Heart left ventricle (tissue), 16 donors: ENCODE data around the gene HRH3. TPM values are rescaled to one million over a fixed set of nuclear protein-coding genes. Genes with fewer than 3 reads are reported as not detected.

Source experiments
- ATAC-seq, 4 donors: fragments of 200-7000 bp; cut with Tn5 transposase; one replicate each; pipeline ENCODE4 v1.9.1; 2020 to 2022; ENCODE audit warnings: moderate library complexity in 4 of 4, mild to moderate bottlenecking in 3 of 4, moderate number of reproducible peaks in 1 of 4
- DNase-seq, 5 donors: peaks; one replicate each; pipeline ENCODE4 v3.0.0-alpha.2; 2020
- H3K27ac ChIP-seq, 12 donors: fragments of 200-600 bp; sonication (generic) in 4 of 12; one replicate each; pipeline versions ENCODE4 v1.5.0 to v1.8.0; 2016 to 2022; ENCODE audit warnings: mild to moderate bottlenecking in 2 of 12
- H3K27me3 ChIP-seq, 9 donors: fragments of 200-600 bp; sonication (generic) in 2 of 9; one replicate each; pipeline versions ENCODE4 v1.5.1 to v1.8.0; 2016 to 2022; ENCODE audit warnings: mild to moderate bottlenecking in 3 of 9
- H3K36me3 ChIP-seq, 9 donors: fragments of 200-600 bp; sonication (generic) in 2 of 9; one replicate each; pipeline versions ENCODE4 v1.5.0 to v1.8.0; 2018 to 2022; ENCODE audit warnings: mild to moderate bottlenecking in 2 of 9
- H3K4me1 ChIP-seq, 12 donors: fragments of 200-600 bp; sonication (generic) in 4 of 12; one replicate each; pipeline versions ENCODE4 v1.5.0 to v1.8.0; 2016 to 2022; ENCODE audit warnings: mild to moderate bottlenecking in 3 of 12
- H3K4me3 ChIP-seq, 12 donors: fragments of 200-600 bp; sonication (generic) in 4 of 12; one replicate each; pipeline versions ENCODE4 v1.5.0 to v1.8.0; 2017 to 2022; ENCODE audit warnings: mild to moderate bottlenecking in 9 of 12, moderate library complexity in 4 of 12
- H3K9me3 ChIP-seq, 12 donors: fragments of 200-600 bp; sonication (generic) in 4 of 12; one replicate each; pipeline versions ENCODE4 v1.5.0 to v1.8.0; 2016 to 2022; ENCODE audit warnings: mild to moderate bottlenecking in 1 of 12
- POLR2A ChIP-seq, 2 donors: fragments of 450-650 bp; IDR thresholded peaks; one replicate each; pipeline ENCODE4 v1.6.1; 2017; ENCODE audit warnings: antibody characterized with exemption in 2 of 2, mild to moderate bottlenecking in 2 of 2, moderate library complexity in 2 of 2
- WGBS, 4 donors: extraction: QIAGEN DNeasy Blood & Tissue Kit in 2 of 4; methylation state at CpG; one replicate each; pipeline versions ENCODE4 v1.1.5 to v1.1.7; 2013 to 2018; 5-methylcytosine and 5-hydroxymethylcytosine counted together
- intact Hi-C, 10 donors: fragments of 100-400 bp; cut with DNase I; formaldehyde crosslinking; loops; one replicate each; pipeline versions ENCODE4 v1.11.1 to v1.14.2; 2022
- polyA plus RNA-seq, 2 donors: library from polyadenylated mRNA; stranded (reverse); fragments of 200-250 nt; gene quantifications; one replicate each; pipeline ENCODE4 v1.2.3, GENCODE V29; 2013
- total RNA-seq, 9 donors: library from RNA; depleted of rRNA in 2 of 9; stranded (reverse); fragments of >200 nt in 2 of 9; fragmentation: NEBNext Ultra II Directional in 3 of 9; extraction: Animal tissue kit (Norgen Biotek cat#: 25700) in 3 of 9; gene quantifications; one replicate each; pipeline versions ENCODE4 v1.1.0 to v1.2.4, GENCODE V29; 2016 to 2023
- TF ChIP-seq, protein P1 (sequence below), 12 donors: fragments of 200-600 bp; sonication (generic) in 4 of 12; IDR thresholded peaks; one replicate each; pipeline versions ENCODE4 v1.5.0 to v1.8.0; 2018 to 2022; ENCODE audit warnings: antibody characterized with exemption in 12 of 12, mild to moderate bottlenecking in 5 of 12
- donor health status: ischemic (EF 13 %, LVEDD 7.1; RV severe dilation, severe dysfunction).
- donor health status: healthy with polysubstance abuse.
- donor health status: DM: no; HTN: yes; CAD: no.
- donor health status: DM: no; HTN: no; CAD: no.
- donor health status: ischemic (EF 25% LVEDD 6.9; RV normal size, moderate dysfunction).
- donor health status: ischemic (EF 25% LVEDD 5.7; RV mildly dilated, moderate dysfunction).
- donor health status: healthy.
- donor health status: DM: yes; HTN: yes; CAD: no.
- donor health status: ischemic (EF 35%, LVEDD 5.7; RV mildly dilated, moderate dysfunction).
- donor health status: nonischemic (EF 11% LVEDD 7.7; RV severe dilation, severe dysfunction).
- donor health status: DM: yes; HTN: yes; CAD: no.
- donor health status: PGD.
- donor health status: ischemic (EF 29% LVEDD 5.4; RV normal size, mild dysfunction).
- donor health status: nonischemic (EF 23%, LVEDD 6.1; RV moderate dilation, normal function).

HRH3 gene
- total and polyA plus RNA-seq, 11 donors = not detected

DNA sequence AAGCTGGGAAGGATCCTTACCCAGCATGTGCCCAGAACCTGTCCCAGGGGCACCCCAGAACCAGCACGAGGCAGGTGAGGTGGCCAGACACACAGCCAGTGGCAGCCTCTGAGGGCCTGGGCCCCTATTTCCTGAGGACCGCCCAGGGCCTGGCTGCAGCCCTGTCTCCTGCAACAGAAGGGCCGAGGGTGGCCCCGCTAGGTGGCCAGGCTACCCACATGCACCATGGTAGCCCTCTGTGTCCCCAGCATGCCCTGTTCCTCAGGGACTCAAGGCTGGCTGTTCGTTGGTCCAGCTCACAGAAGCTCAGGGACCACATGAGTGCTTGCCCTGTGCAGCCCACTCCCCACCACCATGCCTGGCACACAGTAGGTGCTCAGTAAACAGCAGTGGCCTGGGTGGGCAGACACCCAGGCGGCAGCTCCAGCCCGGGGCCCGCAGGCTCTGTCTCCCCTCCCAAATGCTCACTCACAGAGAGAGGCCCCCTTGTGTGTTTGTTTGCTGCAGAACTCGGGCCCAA is 8.2 kb downstream of the HRH3 start:
- intact Hi-C loops = no loop called here
- no peak overlapping the region for H3K27ac ChIP-seq
- peaks cover 0 to 8% (median 0%) of the 10 kb centered on the region in 12 donors for H3K4me1 ChIP-seq
- H3K36me3 ChIP-seq = no peaks in the 10 kb centered on the region
- no peak for ATAC-seq
- no peak overlapping the region for H3K4me3 ChIP-seq
- no peak for TF ChIP-seq POLR2A (IDR thresholded peaks at IDR 0.05)
- TF ChIP-seq, protein P1, sequence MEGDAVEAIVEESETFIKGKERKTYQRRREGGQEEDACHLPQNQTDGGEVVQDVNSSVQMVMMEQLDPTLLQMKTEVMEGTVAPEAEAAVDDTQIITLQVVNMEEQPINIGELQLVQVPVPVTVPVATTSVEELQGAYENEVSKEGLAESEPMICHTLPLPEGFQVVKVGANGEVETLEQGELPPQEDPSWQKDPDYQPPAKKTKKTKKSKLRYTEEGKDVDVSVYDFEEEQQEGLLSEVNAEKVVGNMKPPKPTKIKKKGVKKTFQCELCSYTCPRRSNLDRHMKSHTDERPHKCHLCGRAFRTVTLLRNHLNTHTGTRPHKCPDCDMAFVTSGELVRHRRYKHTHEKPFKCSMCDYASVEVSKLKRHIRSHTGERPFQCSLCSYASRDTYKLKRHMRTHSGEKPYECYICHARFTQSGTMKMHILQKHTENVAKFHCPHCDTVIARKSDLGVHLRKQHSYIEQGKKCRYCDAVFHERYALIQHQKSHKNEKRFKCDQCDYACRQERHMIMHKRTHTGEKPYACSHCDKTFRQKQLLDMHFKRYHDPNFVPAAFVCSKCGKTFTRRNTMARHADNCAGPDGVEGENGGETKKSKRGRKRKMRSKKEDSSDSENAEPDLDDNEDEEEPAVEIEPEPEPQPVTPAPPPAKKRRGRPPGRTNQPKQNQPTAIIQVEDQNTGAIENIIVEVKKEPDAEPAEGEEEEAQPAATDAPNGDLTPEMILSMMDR (IDR thresholded peaks at IDR 0.05) = no peak
- peaks cover 0 to 58% (median 19%) of the 10 kb centered on the region in 9 donors for H3K27me3 ChIP-seq
- DNase-seq = peak in 1 of 5 donors; percentile 26
- WGBS, 4 donors = 72 to 75% (median 74%) methylated on average over 9 of the region's 9 CpGs
- H3K9me3 ChIP-seq = no peaks in the 10 kb centered on the region

DNA sequence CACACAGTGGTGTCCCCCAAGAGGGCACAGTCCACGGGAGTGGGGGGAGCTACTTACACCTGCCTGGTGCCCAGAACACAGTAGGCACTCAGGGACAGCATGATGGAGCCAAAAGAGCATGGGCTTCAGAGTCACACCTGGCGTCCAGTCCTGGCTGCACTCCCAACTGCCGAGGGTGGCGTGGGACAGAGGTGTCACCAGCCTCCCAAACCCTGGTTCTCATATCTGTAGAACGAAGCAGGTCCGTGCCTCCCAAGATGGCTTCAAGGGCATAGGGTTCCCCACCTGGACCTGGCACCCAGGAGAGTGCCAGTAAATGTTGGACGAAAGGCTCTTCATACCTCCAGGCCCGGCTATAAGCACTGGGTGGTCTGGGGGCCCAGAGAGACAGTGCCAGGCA is 8.9 kb downstream of the HRH3 start:
- 83 to 94% (median 86%) methylated on average over 3 to 8 of the region's 8 CpGs for WGBS, 4 donors
- Histone ChIP-seq H3K4me1 (peaks cover 0 to 8% (median 0%) of the 10 kb centered on the region in 12 donors), H3K9me3 (no peaks in the 10 kb centered on the region), H3K27me3 (peaks cover 0 to 53% (median 13%) of the 10 kb centered on the region in 9 donors), H3K27ac (no peak overlapping the region), H3K4me3 (no peak overlapping the region), H3K36me3 (no peaks in the 10 kb centered on the region)
- no peak for TF ChIP-seq POLR2A (IDR thresholded peaks at IDR 0.05)
- TF ChIP-seq, protein P1 (IDR thresholded peaks at IDR 0.05) = no peak
- ATAC-seq (no peak), DNase-seq (peak in 2 of 5 donors; percentile 10 to 37)
- intact Hi-C loops = no loop called here

DNA sequence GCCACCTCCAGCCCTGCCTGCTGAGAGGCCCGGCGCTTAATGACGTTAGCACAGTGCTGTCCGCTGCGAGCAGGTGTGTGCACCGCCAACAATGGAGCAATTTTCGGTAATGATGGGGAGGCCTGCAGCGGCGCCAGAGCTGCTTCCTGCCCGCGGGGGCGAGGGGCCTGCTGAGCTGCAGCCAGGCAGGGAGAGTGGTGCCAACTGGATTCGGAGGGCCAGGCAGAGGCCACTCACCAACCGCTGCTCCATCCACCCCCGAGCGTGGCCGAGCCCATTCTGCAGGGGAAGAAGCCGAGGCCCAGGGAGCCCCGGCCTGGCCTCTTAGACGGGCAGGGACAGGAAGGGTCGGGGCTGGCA is 9.6 kb downstream of the HRH3 start:
- Histone ChIP-seq H3K9me3 (no peaks in the 10 kb centered on the region), H3K36me3 (no peaks in the 10 kb centered on the region), H3K4me3 (no peak overlapping the region), H3K27me3 (peaks cover 0 to 46% (median 8%) of the 10 kb centered on the region in 9 donors), H3K4me1 (peaks cover 0 to 8% (median 0%) of the 10 kb centered on the region in 12 donors), H3K27ac (no peak overlapping the region)
- DNase-seq (peak in 3 of 5 donors; percentile 18 to 56 (median 23)), ATAC-seq (no peak)
- intact Hi-C loops = no loop called here
- 27 to 74% (median 55%) methylated on average over 3 to 21 of the region's 21 CpGs for WGBS, 4 donors
- TF ChIP-seq, protein P1 (IDR thresholded peaks at IDR 0.05) = no peak
- TF ChIP-seq POLR2A (IDR thresholded peaks at IDR 0.05) = no peak

DNA sequence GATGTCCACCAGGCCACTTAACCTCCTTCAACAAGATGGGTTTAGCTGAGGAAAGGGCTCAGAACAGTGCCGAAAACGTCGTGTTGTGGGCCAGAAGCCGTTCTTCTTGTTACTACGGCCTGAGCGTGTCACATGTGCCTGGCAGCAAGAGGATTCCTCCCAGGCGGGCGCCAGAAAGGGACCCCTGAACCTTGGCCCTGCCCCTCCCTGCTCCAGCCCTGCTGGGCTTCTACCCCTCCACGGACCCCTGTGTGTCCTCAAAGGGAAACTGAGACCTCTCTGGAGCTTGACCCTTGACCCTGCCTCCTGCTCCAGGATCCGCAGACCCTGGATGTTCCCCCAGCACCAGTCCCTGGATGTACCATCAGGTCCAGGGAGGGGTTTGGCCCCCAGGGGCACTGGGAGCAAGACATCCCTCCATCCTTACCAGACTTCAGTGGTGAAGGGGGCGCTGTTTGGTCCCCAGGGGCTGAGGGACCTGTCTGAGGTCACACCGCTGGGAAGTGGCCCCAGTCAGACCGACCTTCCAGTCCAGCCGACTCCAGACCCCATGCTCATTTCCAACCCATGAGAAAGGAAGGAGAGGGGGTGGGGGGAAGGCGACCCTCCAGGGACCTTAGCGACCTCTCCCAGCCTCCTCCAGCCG is 10.1 kb downstream of the HRH3 start:
- peak in 2 of 5 donors; percentile 15 to 33 for DNase-seq
- peaks cover 0 to 8% (median 0%) of the 10 kb centered on the region in 12 donors for H3K4me1 ChIP-seq
- H3K9me3 ChIP-seq = no peaks in the 10 kb centered on the region
- no peak for TF ChIP-seq POLR2A (IDR thresholded peaks at IDR 0.05)
- TF ChIP-seq, protein P1 (IDR thresholded peaks at IDR 0.05) = no peak
- 57 to 63% (median 61%) methylated on average over 13 to 17 of the region's 17 CpGs for WGBS, 4 donors
- intact Hi-C loops = no loop called here
- no peak overlapping the region for H3K4me3 ChIP-seq
- peaks cover 0 to 41% (median 8%) of the 10 kb centered on the region in 9 donors for H3K27me3 ChIP-seq
- H3K27ac ChIP-seq = no peak overlapping the region
- H3K36me3 ChIP-seq = no peaks in the 10 kb centered on the region
- no peak for ATAC-seq
